Measurements from ENCODE around the gene MORC3. TPM values are rescaled to one million over a fixed set of nuclear protein-coding genes. Genes with fewer than 3 reads are reported as not detected.
A peak's percentile ranks its signal among the peaks of the same experiment; 100 is the strongest.

Gene MORC3
- total RNA-seq, 3 donors from 2014 or later: 38.9 to 62.8 (median 54.7) TPM

DNA sequence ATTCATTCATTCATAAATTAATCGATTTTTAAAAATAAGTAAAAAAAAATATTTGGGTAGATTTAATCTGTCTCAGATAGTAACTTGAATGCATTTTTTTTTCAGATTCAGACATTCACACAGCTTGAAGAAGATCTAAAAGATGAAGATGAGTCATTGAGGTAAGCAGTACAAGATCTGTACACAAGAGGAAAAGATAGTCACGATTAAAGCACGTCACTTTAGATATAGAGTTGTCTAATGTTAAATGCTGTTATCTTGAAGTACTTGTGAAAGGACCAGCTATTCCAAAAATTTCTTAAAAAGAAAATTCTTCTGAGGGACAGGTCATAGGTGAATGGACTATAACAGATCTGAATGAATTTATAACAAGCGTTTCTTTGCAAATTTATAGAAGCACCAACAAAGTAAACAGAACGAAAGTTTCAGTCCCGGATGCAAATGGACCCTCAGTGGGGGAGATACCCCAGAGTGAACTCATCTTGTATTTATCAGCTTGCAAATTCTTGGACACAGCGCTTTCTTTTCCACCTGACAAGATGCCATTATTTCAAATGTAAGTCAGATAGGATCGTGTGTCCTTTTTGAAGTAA, 31.2 kb upstream of the MORC3 start:
- H3K4me1 ChIP-seq: no peaks in the 10 kb centered on the region
- H3K4me3 ChIP-seq: no peak overlapping the region
- H3K36me3 ChIP-seq: no peaks in the 10 kb centered on the region
- intact Hi-C loops (cut with DNase I; ENCODE audit: low total_unique reads): no loop called here
- no peak for DNase-seq (ENCODE audit: low spot score in 2 of 2)
- H3K27ac ChIP-seq: no peak overlapping the region
- H3K9me3 ChIP-seq: no peaks in the 10 kb centered on the region
- H3K27me3 ChIP-seq: no peaks in the 10 kb centered on the region
- no peak for TF ChIP-seq POLR2A (IDR thresholded peaks at IDR 0.05)
- TF ChIP-seq CTCF (IDR thresholded peaks at IDR 0.05): no peak
- TF ChIP-seq POLR2AphosphoS5 (IDR thresholded peaks at IDR 0.05): no peak

DNA sequence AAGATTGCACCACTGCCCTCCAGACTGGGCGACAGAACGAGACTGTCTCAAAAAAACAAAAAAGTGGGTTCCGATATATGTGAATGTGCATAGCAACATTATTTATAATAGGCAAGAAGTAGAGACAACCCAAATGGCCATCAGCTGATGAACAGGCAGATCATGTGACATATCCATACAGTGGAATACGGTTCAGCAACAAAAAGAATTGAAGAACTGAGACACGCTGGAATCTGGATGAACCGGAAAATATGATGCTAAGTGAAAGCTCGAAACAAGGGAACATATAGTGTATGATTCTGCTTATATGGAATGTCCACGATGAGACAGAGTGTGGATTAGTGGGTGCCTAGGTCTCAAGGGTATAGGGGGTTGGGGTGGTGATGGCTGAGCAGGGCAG, 28.5 kb upstream of the MORC3 start:
- DNase-seq (ENCODE audit: low spot score in 2 of 2): no peak
- H3K36me3 ChIP-seq: no peaks in the 10 kb centered on the region
- intact Hi-C loops (cut with DNase I; ENCODE audit: low total_unique reads): no loop called here
- H3K27ac ChIP-seq: no peak overlapping the region
- H3K9me3 ChIP-seq: no peaks in the 10 kb centered on the region
- H3K4me1 ChIP-seq: no peaks in the 10 kb centered on the region
- no peak overlapping the region for H3K4me3 ChIP-seq
- no peaks in the 10 kb centered on the region for H3K27me3 ChIP-seq
- no peak for TF ChIP-seq POLR2AphosphoS5 (IDR thresholded peaks at IDR 0.05)
- TF ChIP-seq CTCF (IDR thresholded peaks at IDR 0.05): no peak

DNA sequence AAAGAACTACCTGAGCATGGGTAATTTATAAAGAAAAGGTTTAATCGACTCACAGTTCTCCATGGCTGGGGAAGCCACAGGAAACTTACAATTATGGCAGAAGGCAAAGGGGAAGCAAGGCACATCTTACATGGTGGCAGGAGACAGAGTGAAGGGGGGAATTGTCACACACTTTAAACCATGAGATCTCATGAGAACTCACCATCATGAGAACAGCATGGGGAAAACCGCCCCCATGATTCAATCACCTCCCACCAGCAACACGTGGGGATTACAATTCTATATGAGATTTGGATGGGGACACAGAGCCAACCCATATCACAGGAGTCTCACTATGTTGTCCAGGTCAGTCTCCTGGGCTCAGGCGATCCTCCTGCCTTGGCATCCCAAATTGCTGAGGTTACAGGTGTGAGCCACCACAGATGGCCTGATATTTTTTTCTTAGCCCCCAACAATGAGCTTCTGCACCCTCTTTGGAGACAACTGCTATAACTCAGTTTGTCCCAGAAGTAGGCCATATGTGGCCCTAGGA, 22.5 kb upstream of the MORC3 start:
- intact Hi-C loops (cut with DNase I; ENCODE audit: low total_unique reads): no loop called here
- Histone ChIP-seq H3K27me3 (no peaks in the 10 kb centered on the region), H3K36me3 (no peaks in the 10 kb centered on the region), H3K4me1 (no peaks in the 10 kb centered on the region), H3K9me3 (no peaks in the 10 kb centered on the region), H3K27ac (peak overlapping the region; percentile 62 to 90), H3K4me3 (peak overlapping the region in 2 of 3 donors; percentile 27 to 28)
- no peak for DNase-seq (ENCODE audit: low spot score in 2 of 2)
- TF ChIP-seq CTCF (IDR thresholded peaks at IDR 0.05) (no peak), POLR2AphosphoS5 (IDR thresholded peaks at IDR 0.05) (no peak), POLR2A (IDR thresholded peaks at IDR 0.05) (no peak)

DNA sequence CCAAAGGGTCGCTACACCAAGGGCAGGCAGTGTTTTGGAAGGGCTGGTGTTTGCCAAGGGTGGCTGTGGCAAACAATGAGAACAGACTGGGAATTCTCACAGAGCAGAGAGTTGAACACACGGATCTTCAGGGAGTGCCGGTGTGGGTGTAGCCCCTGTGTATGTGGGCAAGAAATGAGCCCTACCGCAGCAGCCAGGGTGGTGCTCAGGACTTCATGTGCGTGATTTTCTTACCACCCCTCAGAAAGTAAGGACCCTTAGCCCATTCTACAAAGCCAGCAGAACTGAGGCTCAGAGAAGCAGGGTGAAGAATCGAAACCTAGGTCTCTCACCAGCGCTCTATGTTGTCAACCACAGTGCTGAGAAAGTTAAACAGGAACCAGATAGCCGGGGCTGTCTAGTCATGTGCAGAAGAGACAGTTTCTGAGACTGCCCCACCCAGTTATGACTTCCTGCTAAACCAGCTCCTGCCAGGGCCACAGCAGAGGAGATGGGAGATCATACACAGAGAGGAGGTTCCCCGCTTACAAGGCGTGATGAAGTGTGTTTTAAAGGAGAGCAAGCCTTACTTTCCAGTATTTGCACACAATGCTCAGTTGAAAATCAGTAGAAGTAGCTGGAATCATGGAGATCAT, 21.9 kb upstream of the MORC3 start:
- peak; percentile 59 to 76 for DNase-seq (ENCODE audit: low spot score in 2 of 2)
- Histone ChIP-seq H3K27ac (peak overlapping the region; percentile 68 to 90), H3K9me3 (no peaks in the 10 kb centered on the region), H3K27me3 (no peaks in the 10 kb centered on the region), H3K4me1 (no peaks in the 10 kb centered on the region), H3K36me3 (no peaks in the 10 kb centered on the region), H3K4me3 (peak overlapping the region; percentile 18 to 28 (median 27))
- intact Hi-C loops (cut with DNase I; ENCODE audit: low total_unique reads): no loop called here
- TF ChIP-seq POLR2AphosphoS5 (IDR thresholded peaks at IDR 0.05) (peak in 1 of 3 donors; percentile 34), POLR2A (IDR thresholded peaks at IDR 0.05) (no peak)

DNA sequence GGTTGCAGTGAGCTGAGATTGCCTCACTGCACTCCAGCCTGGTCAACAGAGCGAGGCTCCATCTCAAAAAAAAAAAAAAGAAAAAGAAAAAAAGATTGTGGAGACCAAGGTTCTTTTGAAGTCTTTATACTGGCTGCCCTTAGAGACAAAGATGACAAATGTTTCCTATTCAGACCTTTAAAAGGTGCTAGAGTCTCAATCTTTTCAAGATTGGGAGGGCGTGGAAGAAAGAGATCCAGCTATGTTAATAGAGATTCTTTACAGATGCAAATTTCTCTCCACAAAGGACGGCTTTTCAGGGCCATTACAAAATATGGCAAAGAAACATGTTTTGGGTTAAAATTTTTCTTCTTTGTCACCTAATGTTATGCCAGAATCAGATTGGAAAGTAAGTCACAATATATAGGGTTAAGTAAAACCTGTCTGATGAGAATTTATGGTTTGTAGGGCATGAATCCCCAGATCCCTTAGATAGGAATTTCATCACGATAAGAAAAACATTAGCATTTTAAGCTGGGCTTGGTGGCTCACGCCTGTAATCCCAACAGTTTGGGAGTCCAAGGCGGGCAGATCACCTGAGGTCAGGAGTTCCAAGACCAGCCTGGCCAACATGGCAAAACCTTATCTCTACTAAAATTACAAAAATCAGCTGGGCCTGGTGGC, 13.0 kb upstream of the MORC3 start:
- no peaks in the 10 kb centered on the region for H3K36me3 ChIP-seq
- TF ChIP-seq CTCF (IDR thresholded peaks at IDR 0.05): no peak
- TF ChIP-seq POLR2A (IDR thresholded peaks at IDR 0.05): no peak
- TF ChIP-seq POLR2AphosphoS5 (IDR thresholded peaks at IDR 0.05): no peak
- no peaks in the 10 kb centered on the region for H3K27me3 ChIP-seq
- DNase-seq (ENCODE audit: low spot score in 2 of 2): no peak
- intact Hi-C loops (cut with DNase I; ENCODE audit: low total_unique reads): no loop called here
- no peak overlapping the region for H3K4me3 ChIP-seq
- peaks cover 9 to 11% of the 10 kb centered on the region in 2 donors for H3K9me3 ChIP-seq
- no peaks in the 10 kb centered on the region for H3K4me1 ChIP-seq
- H3K27ac ChIP-seq: no peak overlapping the region
